HT1080 (cell line): ENCODE measurements around the gene DMD. TPM values are rescaled to one million over a fixed set of nuclear protein-coding genes. Genes with fewer than 3 reads are reported as not detected.

ENCODE experiments used
- DNase-seq: peaks from one replicate; pipeline ENCODE4 v3.0.0-alpha.2; 2015; ENCODE audit warnings: low read depth
- total RNA-seq: library from RNA; depleted of rRNA; stranded (reverse); fragments of >200 nt; shearing (Covaris generic); gene quantifications from 2 replicates; pipeline ENCODE4 v1.2.3, GENCODE V29; 2014

Gene DMD
- total RNA-seq, 1 experiment from 2014 or later = 4.0 TPM

- no peak for DNase-seq
Measured at GRCh38 chrX:31209005-31209628, 2002.2 kb downstream of the DMD start.

- peak; percentile 13 for DNase-seq
Measured at GRCh38 chrX:31201503-31201902, 2009.8 kb downstream of the DMD start.

GRCh38 chrX:31200430-31200829 lies 2010.9 kb downstream of the DMD start:
- DNase-seq = no peak

GRCh38 chrX:31199840-31200114 lies 2011.6 kb downstream of the DMD start:
- no peak for DNase-seq

- DNase-seq = no peak
Measured at GRCh38 chrX:31199056-31199839, 2012.1 kb downstream of the DMD start.

GRCh38 chrX:31190221-31190975 lies 2021.0 kb downstream of the DMD start:
- no peak for DNase-seq

GRCh38 chrX:31186693-31187338 lies 2024.5 kb downstream of the DMD start:
- DNase-seq = no peak

- no peak for DNase-seq
Measured at GRCh38 chrX:31185884-31186283, 2025.5 kb downstream of the DMD start.

GRCh38 chrX:31181377-31182000 lies 2029.9 kb downstream of the DMD start:
- no peak for DNase-seq

- no peak for DNase-seq
Measured at GRCh38 chrX:31179203-31179602, 2032.1 kb downstream of the DMD start.

GRCh38 chrX:31178769-31179125 lies 2032.6 kb downstream of the DMD start:
- DNase-seq = no peak

- no peak for DNase-seq
Measured at GRCh38 chrX:31178064-31178768, 2033.1 kb downstream of the DMD start.

- DNase-seq = no peak
Measured at GRCh38 chrX:31170792-31171191, 2040.6 kb downstream of the DMD start.

- no peak for DNase-seq
Measured at GRCh38 chrX:31168551-31168950, 2042.8 kb downstream of the DMD start.

GRCh38 chrX:31166832-31167231 lies 2044.5 kb downstream of the DMD start:
- no peak for DNase-seq

- no peak for DNase-seq
Measured at GRCh38 chrX:31166416-31166815, 2044.9 kb downstream of the DMD start.

- DNase-seq = no peak
Measured at GRCh38 chrX:31165241-31166035, 2045.9 kb downstream of the DMD start.

GRCh38 chrX:31154946-31155345 lies 2056.4 kb downstream of the DMD start:
- DNase-seq = no peak

- no peak for DNase-seq
Measured at GRCh38 chrX:31153475-31154047, 2057.8 kb downstream of the DMD start.

- DNase-seq = no peak
Measured at GRCh38 chrX:31147175-31147574, 2064.2 kb downstream of the DMD start.
